ENCODE data around the gene DOK1.

DOK1 gene

GRCh38 chr2:74603282-74604000 is 48.9 kb downstream of the DOK1 start:
- no peak for DNase-seq

- no peak for DNase-seq
These were observed 52.4 kb downstream of the DOK1 start for GRCh38 chr2:74606927-74607326.

Measured in activated CD4-positive, alpha-beta T cell treated with anti-CD3 and anti-CD28 coated beads for 4 hours (primary cell).